ENCODE results near the gene HTRA3.
A peak's percentile ranks its signal among the peaks of the same experiment; 100 is the strongest.

Gene HTRA3

DNA sequence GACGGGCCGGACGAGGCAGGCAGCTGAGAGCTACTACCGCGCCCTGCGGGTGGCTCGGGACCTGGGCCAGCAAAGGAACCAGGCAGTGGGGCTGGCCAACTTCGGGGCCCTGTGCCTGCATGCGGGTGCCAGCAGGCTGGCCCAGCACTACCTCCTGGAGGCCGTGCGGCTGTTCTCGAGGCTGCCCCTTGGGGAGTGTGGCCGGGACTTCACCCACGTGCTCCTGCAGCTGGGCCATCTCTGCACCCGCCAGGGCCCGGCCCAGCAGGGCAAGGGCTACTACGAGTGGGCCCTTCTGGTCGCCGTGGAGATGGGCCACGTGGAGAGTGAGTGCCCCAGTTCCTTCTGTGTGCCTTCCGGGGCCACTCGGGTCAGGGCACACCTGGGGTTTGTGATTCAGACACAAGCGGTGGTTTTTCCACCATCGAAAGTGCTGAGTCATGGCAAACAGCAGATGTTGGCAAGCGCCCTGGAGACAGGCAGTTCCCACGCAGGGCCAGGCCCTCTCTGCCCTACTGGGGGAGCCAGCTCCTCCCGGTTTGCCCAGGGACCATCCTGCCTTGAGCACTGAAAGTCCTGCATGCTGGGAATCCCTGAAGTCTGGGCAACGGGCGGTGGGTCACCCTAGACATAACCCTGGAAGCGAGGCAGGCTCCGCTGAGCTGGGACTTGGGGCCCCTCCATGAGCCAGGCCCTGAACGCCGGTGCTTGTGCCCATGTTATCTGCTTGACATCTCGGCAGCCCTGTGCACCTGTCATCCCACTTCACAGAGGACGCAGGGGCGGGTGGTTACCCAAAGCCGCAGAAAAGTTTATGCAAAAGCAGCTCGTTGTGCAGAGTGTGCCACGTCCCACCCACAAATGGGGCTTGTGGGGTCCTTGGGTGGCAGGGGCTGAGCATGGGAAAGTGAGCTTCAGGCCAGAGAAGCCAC, 41.0 kb upstream of the HTRA3 start:
- H3K27me3 ChIP-seq (replicated peaks): no peaks in the 10 kb centered on the region
- no peaks in the 10 kb centered on the region for H3K36me3 ChIP-seq (replicated peaks)
- H3K4me3 ChIP-seq (ENCODE audit: low read depth, low read length): no peak overlapping the region
- in situ Hi-C loops (cut with HindIII; ENCODE audit: low pct_ligation_motif_present, low sequenced_read_pairs): no loop called here
- peak; percentile 61 for DNase-seq
- H3K27ac ChIP-seq: no peak overlapping the region
- TF ChIP-seq, protein P1, sequence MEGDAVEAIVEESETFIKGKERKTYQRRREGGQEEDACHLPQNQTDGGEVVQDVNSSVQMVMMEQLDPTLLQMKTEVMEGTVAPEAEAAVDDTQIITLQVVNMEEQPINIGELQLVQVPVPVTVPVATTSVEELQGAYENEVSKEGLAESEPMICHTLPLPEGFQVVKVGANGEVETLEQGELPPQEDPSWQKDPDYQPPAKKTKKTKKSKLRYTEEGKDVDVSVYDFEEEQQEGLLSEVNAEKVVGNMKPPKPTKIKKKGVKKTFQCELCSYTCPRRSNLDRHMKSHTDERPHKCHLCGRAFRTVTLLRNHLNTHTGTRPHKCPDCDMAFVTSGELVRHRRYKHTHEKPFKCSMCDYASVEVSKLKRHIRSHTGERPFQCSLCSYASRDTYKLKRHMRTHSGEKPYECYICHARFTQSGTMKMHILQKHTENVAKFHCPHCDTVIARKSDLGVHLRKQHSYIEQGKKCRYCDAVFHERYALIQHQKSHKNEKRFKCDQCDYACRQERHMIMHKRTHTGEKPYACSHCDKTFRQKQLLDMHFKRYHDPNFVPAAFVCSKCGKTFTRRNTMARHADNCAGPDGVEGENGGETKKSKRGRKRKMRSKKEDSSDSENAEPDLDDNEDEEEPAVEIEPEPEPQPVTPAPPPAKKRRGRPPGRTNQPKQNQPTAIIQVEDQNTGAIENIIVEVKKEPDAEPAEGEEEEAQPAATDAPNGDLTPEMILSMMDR (IDR thresholded peaks at IDR 0.05; ENCODE audit: low read depth, low read length, missing control alignments): no peak

DNA sequence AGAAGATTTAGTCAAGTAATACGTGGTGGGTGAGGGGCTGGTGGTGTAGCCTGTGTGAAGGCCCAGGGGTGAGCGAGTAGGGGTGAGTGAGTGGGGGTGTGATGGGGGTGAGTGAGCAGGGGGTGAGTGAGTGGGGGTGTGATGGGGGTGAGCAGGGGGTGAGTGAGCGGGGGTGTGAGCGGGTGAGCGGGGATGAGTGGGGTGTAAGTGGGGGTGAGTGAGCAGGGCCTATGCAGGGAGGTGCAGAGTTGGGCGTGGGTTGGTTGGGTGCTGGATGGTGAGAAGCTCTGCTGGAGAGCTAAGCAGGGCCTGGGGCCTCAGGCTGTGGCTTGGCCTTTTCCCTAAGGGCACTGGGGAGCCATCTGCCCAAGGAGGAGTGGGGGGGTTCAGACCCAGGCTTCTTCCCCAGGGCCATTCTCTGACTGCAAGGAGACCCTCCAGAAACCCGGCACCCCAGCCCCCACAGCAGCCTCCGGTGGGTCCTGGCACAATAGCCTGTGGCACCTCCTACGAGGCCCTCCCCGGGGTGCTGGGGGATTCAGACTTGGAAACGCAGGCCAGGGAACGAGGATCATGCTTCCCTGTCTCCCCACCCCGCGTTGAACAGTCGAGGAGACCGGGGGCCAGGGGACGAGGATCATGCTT, 40.1 kb upstream of the HTRA3 start:
- H3K27me3 ChIP-seq (replicated peaks): no peaks in the 10 kb centered on the region
- H3K4me3 ChIP-seq (ENCODE audit: low read depth, low read length): no peak overlapping the region
- H3K27ac ChIP-seq: no peak overlapping the region
- no peak for DNase-seq
- TF ChIP-seq, protein P1 (IDR thresholded peaks at IDR 0.05; ENCODE audit: low read depth, low read length, missing control alignments): no peak
- H3K36me3 ChIP-seq (replicated peaks): no peaks in the 10 kb centered on the region
- in situ Hi-C loops (cut with HindIII; ENCODE audit: low pct_ligation_motif_present, low sequenced_read_pairs): no loop called here

DNA sequence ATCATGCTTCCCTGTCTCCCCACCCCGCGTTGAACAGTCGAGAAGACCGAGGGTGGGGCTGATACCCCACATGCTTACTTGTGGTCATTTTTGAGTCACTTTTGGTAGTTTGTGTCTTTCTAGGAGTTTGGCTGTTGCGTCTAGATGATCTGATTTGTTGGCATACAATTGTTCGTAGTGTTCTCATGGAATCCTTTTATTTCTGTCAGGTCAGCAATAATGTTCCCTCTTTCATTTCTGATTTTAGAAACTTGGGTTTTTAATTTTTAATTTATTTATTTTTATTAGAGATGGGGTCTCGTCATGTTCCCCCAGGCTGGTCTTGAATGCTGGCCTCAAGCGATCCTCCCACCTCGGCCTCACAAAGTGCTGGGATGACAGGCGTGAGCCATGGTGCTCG, 39.5 kb upstream of the HTRA3 start:
- in situ Hi-C loops (cut with HindIII; ENCODE audit: low pct_ligation_motif_present, low sequenced_read_pairs): no loop called here
- H3K27ac ChIP-seq: no peak overlapping the region
- H3K36me3 ChIP-seq (replicated peaks): no peaks in the 10 kb centered on the region
- TF ChIP-seq, protein P1 (IDR thresholded peaks at IDR 0.05; ENCODE audit: low read depth, low read length, missing control alignments): no peak
- H3K27me3 ChIP-seq (replicated peaks): no peaks in the 10 kb centered on the region
- H3K4me3 ChIP-seq (ENCODE audit: low read depth, low read length): no peak overlapping the region
- no peak for DNase-seq

DNA sequence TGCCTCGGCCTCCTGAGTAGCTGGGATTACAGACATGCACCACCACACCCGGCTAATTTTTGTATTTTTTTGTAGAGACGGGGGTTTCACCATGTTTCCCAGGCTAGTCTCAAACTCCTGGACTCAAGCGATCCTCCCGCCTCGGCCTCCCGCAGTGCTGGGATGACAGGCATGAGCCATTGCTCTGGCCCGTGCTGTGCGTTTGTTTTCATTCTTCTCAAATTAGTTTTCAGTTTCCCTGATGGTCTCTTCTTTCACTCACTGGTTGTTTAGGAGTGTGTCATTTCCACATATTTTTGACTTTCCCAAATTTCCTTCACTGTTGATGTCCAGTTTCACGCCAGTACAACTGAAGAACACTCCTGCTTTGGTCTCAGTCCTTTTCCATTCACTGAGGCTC, 38.7 kb upstream of the HTRA3 start:
- TF ChIP-seq, protein P1 (IDR thresholded peaks at IDR 0.05; ENCODE audit: low read depth, low read length, missing control alignments): no peak
- in situ Hi-C loops (cut with HindIII; ENCODE audit: low pct_ligation_motif_present, low sequenced_read_pairs): no loop called here
- H3K36me3 ChIP-seq (replicated peaks): no peaks in the 10 kb centered on the region
- peak; percentile 19 for DNase-seq
- H3K27ac ChIP-seq: no peak overlapping the region
- H3K4me3 ChIP-seq (ENCODE audit: low read depth, low read length): no peak overlapping the region
- H3K27me3 ChIP-seq (replicated peaks): no peaks in the 10 kb centered on the region

DNA sequence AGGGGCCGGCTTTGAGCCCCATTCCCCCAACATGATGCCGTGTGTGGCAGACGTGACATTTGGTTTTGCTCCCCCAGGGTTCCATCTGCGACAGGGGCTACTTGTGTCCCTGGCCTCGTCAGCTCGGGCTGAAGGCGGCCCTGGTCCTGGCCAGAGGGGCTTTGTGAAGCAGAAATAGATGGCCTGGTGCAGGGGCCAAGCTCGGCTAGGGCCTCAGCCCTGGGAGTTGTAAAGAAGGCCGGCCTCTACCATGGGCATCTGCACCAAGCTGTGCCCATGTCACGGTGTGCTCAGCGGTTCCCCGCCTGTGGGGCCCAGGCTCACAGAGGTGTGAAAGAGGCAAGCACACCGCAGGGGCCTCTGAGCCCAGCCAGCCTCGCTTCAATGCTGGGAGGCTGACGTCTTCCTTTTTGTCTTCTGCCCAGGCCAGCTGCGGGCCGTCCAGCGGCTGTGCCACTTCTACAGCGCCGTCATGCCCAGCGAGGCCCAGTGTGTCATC, 38.0 kb upstream of the HTRA3 start:
- in situ Hi-C loops (cut with HindIII; ENCODE audit: low pct_ligation_motif_present, low sequenced_read_pairs): no loop called here
- no peaks in the 10 kb centered on the region for H3K36me3 ChIP-seq (replicated peaks)
- no peaks in the 10 kb centered on the region for H3K27me3 ChIP-seq (replicated peaks)
- H3K27ac ChIP-seq: no peak overlapping the region
- no peak for DNase-seq
- H3K4me3 ChIP-seq (ENCODE audit: low read depth, low read length): no peak overlapping the region
- TF ChIP-seq, protein P1 (IDR thresholded peaks at IDR 0.05; ENCODE audit: low read depth, low read length, missing control alignments): no peak
